Spleen (tissue), 13 donors: Measurements from ENCODE around the gene PCSK9. TPM values are rescaled to one million over a fixed set of nuclear protein-coding genes. Genes with fewer than 3 reads are reported as not detected.

Source experiments
- DNase-seq: peaks from one replicate; pipeline ENCODE4 v3.0.0-alpha.2; 2020
- H3K27ac ChIP-seq, 8 donors: fragments of 200-600 bp; sonication (generic) in 7 of 8; 1 replicate in 4 of 8; 2 replicates in 4 of 8; pipeline versions ENCODE4 v1.5.0 to v1.8.0; 2016 to 2021; ENCODE audit warnings: inconsistent platforms in 4 of 8, mild to moderate bottlenecking in 4 of 8, moderate library complexity in 1 of 8
- H3K27me3 ChIP-seq, 7 donors: fragments of 200-600 bp; sonication (generic) in 6 of 7; replicated peaks in 1 of 7; 1 replicate in 4 of 7; 2 replicates in 3 of 7; pipeline versions ENCODE4 v1.5.0 to v1.8.0; 2016 to 2021; ENCODE audit warnings: inconsistent platforms in 3 of 7, mild to moderate bottlenecking in 1 of 7
- H3K36me3 ChIP-seq, 6 donors: fragments of 200-600 bp; sonication (generic) in 5 of 6; 1 replicate in 4 of 6; 2 replicates in 2 of 6; pipeline versions ENCODE4 v1.5.0 to v1.8.0; 2016 to 2021; ENCODE audit warnings: inconsistent platforms in 2 of 6
- H3K4me1 ChIP-seq, 6 donors: fragments of 200-600 bp; sonication (generic) in 5 of 6; 1 replicate in 3 of 6; 2 replicates in 3 of 6; pipeline versions ENCODE4 v1.5.0 to v1.8.0; 2016 to 2021; ENCODE audit warnings: inconsistent platforms in 3 of 6
- H3K4me3 ChIP-seq, 8 donors: fragments of 200-600 bp; sonication (generic) in 7 of 8; 1 replicate in 4 of 8; 2 replicates in 4 of 8; pipeline versions ENCODE4 v1.5.0 to v1.8.0; 2016 to 2021; ENCODE audit warnings: inconsistent platforms in 4 of 8, mild to moderate bottlenecking in 4 of 8, moderate library complexity in 2 of 8
- H3K9me3 ChIP-seq, 8 donors: fragments of 200-600 bp; sonication (generic) in 7 of 8; 1 replicate in 4 of 8; 2 replicates in 4 of 8; pipeline versions ENCODE4 v1.5.0 to v1.8.0; 2016 to 2021; ENCODE audit warnings: inconsistent platforms in 4 of 8
- POLR2A ChIP-seq, 3 donors: fragments of 450-650 bp; IDR thresholded peaks; one replicate each; pipeline ENCODE4 v1.5.1; 2017; ENCODE audit warnings: antibody characterized with exemption in 3 of 3, mild to moderate bottlenecking in 1 of 3
- POLR2AphosphoS5 ChIP-seq, 3 donors: sonication (generic); formaldehyde crosslinking; IDR thresholded peaks; one replicate each; pipeline ENCODE4 v1.5.1; 2017; ENCODE audit warnings: antibody characterized with exemption in 3 of 3
- WGBS, 5 donors: extraction: QIAGEN DNeasy Blood & Tissue Kit in 3 of 5; methylation state at CpG; one replicate each; pipeline versions ENCODE4 v1.1.5 to v1.1.7; 2013 to 2018; 5-methylcytosine and 5-hydroxymethylcytosine counted together
- intact Hi-C: fragments of 100-400 bp; cut with DNase I; formaldehyde crosslinking; loops from one replicate; pipeline ENCODE4 v1.15.0; 2023; ENCODE audit warnings: low total_unique reads
- long read RNA-seq, 2 donors: transcript quantifications; one replicate each; lab custom pipeline, GENCODE V29; 2026
- polyA plus RNA-seq, 3 donors: library from polyadenylated mRNA; stranded (reverse); fragments of 200-250 nt; gene quantifications; one replicate each; pipeline ENCODE4 v1.2.1, GENCODE V29; 2013
- total RNA-seq, 7 donors: library from RNA; depleted of rRNA in 3 of 7; stranded (reverse); fragments of >200 nt in 3 of 7; fragmentation: NEBNext Ultra II Directional in 4 of 7; extraction: Animal tissue kit (Norgen Biotek cat#: 25700) in 4 of 7; gene quantifications; one replicate each; pipeline versions ENCODE4 v1.1.0 to v1.2.1, GENCODE V29; 2016 to 2021
- TF ChIP-seq, protein P1 (sequence below), 11 experiments: fragments of 200-600 bp in 7 of 11; fragments of 450-650 bp in 4 of 11; sonication (generic) in 4 of 11; IDR thresholded peaks in 8 of 11; conservative IDR thresholded peaks in 3 of 11; 1 replicate in 7 of 11; 2 replicates in 4 of 11; pipeline versions ENCODE4 v1.4.0 to v1.8.0; 2016 to 2021; ENCODE audit warnings: antibody characterized with exemption in 11 of 11, inconsistent platforms in 4 of 11, mild to moderate bottlenecking in 1 of 11
- donor health status: healthy with polysubstance abuse.
- donor health status: DM: no; HTN: no; CAD: no; lungs with moderate emphysema.
- donor health status: DM: no; HTN: no; CAD: no.
- donor health status: Bipolar disorder and iron deficiency.
- donor health status: healthy.
- donor health status: DM: no; HTN: no; CAD: no.
- donor health status: DM: yes; HTN: yes; CAD: no.

Gene PCSK9
- total RNA-seq (under 1 TPM in 5 of 7 donors, not detected in 2; 0.10 to 0.85 (median 0.18) TPM), polyA plus RNA-seq (under 1 TPM in 2 of 3 donors, not detected in 1; 0.03 to 0.26 TPM)
- long read RNA-seq, donor 1, result 0 reads
- long read RNA-seq, donor 2, result 0 reads

DNA sequence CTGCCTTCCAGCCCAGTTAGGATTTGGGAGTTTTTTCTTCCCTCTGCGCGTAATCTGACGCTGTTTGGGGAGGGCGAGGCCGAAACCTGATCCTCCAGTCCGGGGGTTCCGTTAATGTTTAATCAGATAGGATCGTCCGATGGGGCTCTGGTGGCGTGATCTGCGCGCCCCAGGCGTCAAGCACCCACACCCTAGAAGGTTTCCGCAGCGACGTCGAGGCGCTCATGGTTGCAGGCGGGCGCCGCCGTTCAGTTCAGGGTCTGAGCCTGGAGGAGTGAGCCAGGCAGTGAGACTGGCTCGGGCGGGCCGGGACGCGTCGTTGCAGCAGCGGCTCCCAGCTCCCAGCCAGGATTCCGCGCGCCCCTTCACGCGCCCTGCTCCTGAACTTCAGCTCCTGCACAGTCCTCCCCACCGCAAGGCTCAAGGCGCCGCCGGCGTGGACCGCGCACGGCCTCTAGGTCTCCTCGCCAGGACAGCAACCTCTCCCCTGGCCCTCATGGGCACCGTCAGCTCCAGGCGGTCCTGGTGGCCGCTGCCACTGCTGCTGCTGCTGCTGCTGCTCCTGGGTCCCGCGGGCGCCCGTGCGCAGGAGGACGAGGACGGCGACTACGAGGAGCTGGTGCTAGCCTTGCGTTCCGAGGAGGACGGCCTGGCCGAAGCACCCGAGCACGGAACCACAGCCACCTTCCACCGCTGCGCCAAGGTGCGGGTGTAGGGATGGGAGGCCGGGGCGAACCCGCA, at the start of gene PCSK9:
PCSK9 (plus strand) TSS at position 207 of the 741 bp plus-strand sequence; CDS start at position 497, 290 bp downstream.
- H3K27me3 ChIP-seq, result peaks cover 0 to 78% (median 22%) of the 10 kb centered on the region in 7 donors
- TF ChIP-seq POLR2A (IDR thresholded peaks at IDR 0.05) (no peak), POLR2AphosphoS5 (IDR thresholded peaks at IDR 0.05) (no peak)
- TF ChIP-seq, protein P1, sequence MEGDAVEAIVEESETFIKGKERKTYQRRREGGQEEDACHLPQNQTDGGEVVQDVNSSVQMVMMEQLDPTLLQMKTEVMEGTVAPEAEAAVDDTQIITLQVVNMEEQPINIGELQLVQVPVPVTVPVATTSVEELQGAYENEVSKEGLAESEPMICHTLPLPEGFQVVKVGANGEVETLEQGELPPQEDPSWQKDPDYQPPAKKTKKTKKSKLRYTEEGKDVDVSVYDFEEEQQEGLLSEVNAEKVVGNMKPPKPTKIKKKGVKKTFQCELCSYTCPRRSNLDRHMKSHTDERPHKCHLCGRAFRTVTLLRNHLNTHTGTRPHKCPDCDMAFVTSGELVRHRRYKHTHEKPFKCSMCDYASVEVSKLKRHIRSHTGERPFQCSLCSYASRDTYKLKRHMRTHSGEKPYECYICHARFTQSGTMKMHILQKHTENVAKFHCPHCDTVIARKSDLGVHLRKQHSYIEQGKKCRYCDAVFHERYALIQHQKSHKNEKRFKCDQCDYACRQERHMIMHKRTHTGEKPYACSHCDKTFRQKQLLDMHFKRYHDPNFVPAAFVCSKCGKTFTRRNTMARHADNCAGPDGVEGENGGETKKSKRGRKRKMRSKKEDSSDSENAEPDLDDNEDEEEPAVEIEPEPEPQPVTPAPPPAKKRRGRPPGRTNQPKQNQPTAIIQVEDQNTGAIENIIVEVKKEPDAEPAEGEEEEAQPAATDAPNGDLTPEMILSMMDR (IDR thresholded peaks at IDR 0.05 in 8 of 11, conservative IDR thresholded peaks at IDR 0.05 in 3 of 11), result no peak
- H3K4me3 ChIP-seq, result peak within 1 kb of the TSS in 4 of 8 donors; percentile 19 to 38 (median 33)
- H3K27ac ChIP-seq, result peak within 1 kb of the TSS in 1 of 8 donors; percentile 72
- peaks cover 0 to 40% (median 13%) of the 10 kb centered on the region in 6 donors for H3K4me1 ChIP-seq
- WGBS, 5 donors, result 2 to 6% (median 4%) methylated on average over 16 to 67 of the region's 67 CpGs
- no peak for DNase-seq
- H3K36me3 ChIP-seq, result peaks cover 0 to 5% (median 0%) of the 10 kb centered on the region in 6 donors
- intact Hi-C loops, result no loop called here
- no peaks in the 10 kb centered on the region for H3K9me3 ChIP-seq

DNA sequence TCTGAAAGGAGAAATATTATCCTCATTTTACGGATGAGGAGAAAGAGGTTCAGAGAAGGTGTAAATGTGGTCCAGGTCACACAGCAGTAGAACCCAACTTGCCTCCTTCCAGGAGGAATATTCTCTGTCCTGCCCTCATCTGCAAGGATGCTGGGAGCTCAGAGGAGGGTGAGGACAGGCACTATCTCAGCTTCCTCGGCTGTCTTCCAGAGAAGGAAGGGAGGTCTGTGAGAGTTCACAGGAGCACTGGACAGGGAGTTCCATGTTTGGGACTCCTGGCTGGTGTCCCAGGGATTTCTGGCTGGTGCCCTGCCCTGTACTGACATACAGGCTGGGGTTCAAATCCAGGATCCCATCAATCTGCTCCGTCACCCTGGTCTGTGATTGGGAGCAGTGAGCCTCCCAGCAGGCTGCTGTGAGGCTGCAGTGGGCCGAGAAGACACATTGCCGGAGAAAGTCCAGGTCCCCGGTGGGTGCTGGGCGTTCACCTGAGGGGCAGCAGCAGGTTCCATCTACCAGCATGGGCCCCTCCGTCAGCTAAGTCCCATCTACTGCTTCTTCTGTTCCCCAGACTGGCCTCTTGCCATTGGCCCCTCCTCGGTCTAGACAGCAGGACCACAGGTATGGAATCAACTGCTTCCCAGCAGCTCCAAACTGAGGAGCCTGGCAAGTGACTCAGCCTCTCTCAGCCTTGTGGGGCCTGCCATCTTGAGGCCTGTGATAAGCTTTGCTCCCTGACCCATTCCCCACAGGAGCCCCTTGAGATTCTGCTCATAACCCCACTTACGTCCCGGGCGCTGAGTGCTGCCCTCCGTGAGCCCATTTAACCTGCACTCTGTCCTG, 49.2 kb upstream of the PCSK9 start:
- Histone ChIP-seq H3K27ac (no peak overlapping the region), H3K9me3 (no peaks in the 10 kb centered on the region), H3K36me3 (no peaks in the 10 kb centered on the region), H3K4me1 (peaks cover 0 to 11% (median 0%) of the 10 kb centered on the region in 6 donors), H3K4me3 (no peak overlapping the region), H3K27me3 (peaks cover 0 to 14% (median 0%) of the 10 kb centered on the region in 7 donors)
- DNase-seq, result no peak
- 70 to 90% (median 77%) methylated on average over 10 to 13 of the region's 13 CpGs for WGBS, 5 donors
- TF ChIP-seq POLR2AphosphoS5 (IDR thresholded peaks at IDR 0.05), result no peak
- TF ChIP-seq, protein P1 (IDR thresholded peaks at IDR 0.05 in 8 of 11, conservative IDR thresholded peaks at IDR 0.05 in 3 of 11), result no peak
- no peak for TF ChIP-seq POLR2A (IDR thresholded peaks at IDR 0.05)
- intact Hi-C loops, result no loop called here

DNA sequence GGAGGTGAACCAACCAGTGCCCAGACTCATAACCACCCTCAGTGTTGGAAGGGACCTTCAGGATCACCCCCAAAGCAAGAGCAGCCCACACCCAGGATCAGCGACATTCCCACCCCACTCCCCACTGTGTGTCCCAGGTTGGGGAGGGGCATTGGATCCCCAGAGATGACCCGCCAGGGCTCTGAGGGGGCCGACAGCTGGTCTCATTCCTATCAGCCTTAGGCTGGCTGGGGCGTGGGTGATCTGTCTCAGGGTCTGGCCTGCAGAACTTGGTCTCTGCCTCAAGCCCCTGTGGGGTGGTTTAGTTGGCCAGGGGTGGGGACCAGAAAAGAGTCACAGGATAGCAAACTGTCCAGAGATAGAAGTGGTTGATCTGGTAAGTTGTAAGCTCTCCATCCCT, 48.4 kb upstream of the PCSK9 start:
- TF ChIP-seq POLR2AphosphoS5 (IDR thresholded peaks at IDR 0.05), result no peak
- TF ChIP-seq POLR2A (IDR thresholded peaks at IDR 0.05), result no peak
- TF ChIP-seq, protein P1 (IDR thresholded peaks at IDR 0.05 in 8 of 11, conservative IDR thresholded peaks at IDR 0.05 in 3 of 11), result no peak
- Histone ChIP-seq H3K36me3 (no peaks in the 10 kb centered on the region), H3K9me3 (no peaks in the 10 kb centered on the region), H3K4me1 (peaks cover 0 to 16% (median under 1%) of the 10 kb centered on the region in 6 donors), H3K27me3 (peaks cover 0 to 18% (median under 1%) of the 10 kb centered on the region in 7 donors), H3K4me3 (no peak overlapping the region), H3K27ac (no peak overlapping the region)
- intact Hi-C loops, result no loop called here
- 64 to 85% (median 65%) methylated on average over 2 to 4 of the region's 4 CpGs for WGBS, 5 donors
- no peak for DNase-seq
